ENCODE results near the gene ASB16. TPM values are rescaled to one million over a fixed set of nuclear protein-coding genes. Genes with fewer than 3 reads are reported as not detected.

ASB16 gene
- total and polyA plus RNA-seq, 10 of the 15 experiments (the other 5 are each of a cell fraction or from before 2014, with no cell fraction given) = 0.07 to 1.1 (median 0.44) TPM; not detected in 5

- H3K4me1 ChIP-seq (ENCODE audit: control insufficient read depth, insufficient read depth, low read length) = peaks cover 4% of the 10 kb centered on the region; the same call in 1 of the 2 replicates
- POLR2A ChIA-PET = no interaction called here
- intact Hi-C loops (cut with micrococcal nuclease; ENCODE audit: unreplicated experiment) = no loop called here
- no peak for TF ChIP-seq EGR1 (IDR thresholded peaks at IDR 0.05; ENCODE audit: borderline replicate concordance in 1 of 2, low read depth in 2 of 2, low read length in 2 of 2)
- no peak for TF ChIP-seq ZNF622 (IDR thresholded peaks at IDR 0.05)
- ATAC-seq = no peak
- WGBS (ENCODE audit: insufficient coverage, insufficient replicate concordance, low lambda C conversion rate, missing lambda C conversion rate) = 82% methylated on average over 7 of the region's 7 CpGs
- no peak overlapping the region for H3K4me2 ChIP-seq (ENCODE audit: control insufficient read depth, insufficient read depth)
- no peak overlapping the region for H2AFZ ChIP-seq (ENCODE audit: control insufficient read depth, low read depth, low read length)
- SMC1A ChIA-PET (ENCODE audit: uncharacterized antibody, unreplicated experiment) = no interaction called here
- H3K4me3 ChIP-seq = no peak overlapping the region
- DNase-seq (ENCODE audit: low read depth, low spot score) = no peak
- no peaks in the 10 kb centered on the region for H3K36me3 ChIP-seq (ENCODE audit: control insufficient read depth in 2 of 2, insufficient read depth in 2 of 2, low read length in 1 of 2)
- H4K20me1 ChIP-seq (ENCODE audit: control insufficient read depth, insufficient read depth) = no peaks in the 10 kb centered on the region
- RAD21 ChIA-PET (ENCODE audit: unreplicated experiment) = no interaction called here
- H3K9ac ChIP-seq (ENCODE audit: control insufficient read depth, insufficient read depth, low read length) = no peak overlapping the region
- in situ Hi-C loops (cut with MboI) = loop anchor here (25.0 kb wide), 1 partner anchor 289 kb away; the partner anchor contains the start of gene GPATCH8
- H3K79me2 ChIP-seq (ENCODE audit: control insufficient read depth, insufficient read depth, low read length) = peaks cover 34% of the 10 kb centered on the region
- H3K27me3 ChIP-seq (replicated peaks in 1 of 2; ENCODE audit: control insufficient read depth in 2 of 2, insufficient read depth in 2 of 2, low read length in 1 of 2) = no peaks in the 10 kb centered on the region
- FAIRE-seq = no peak
- no TSS peak for BruUV-seq (replicated peaks)
- no peak overlapping the region for H3K27ac ChIP-seq (ENCODE audit: control insufficient read depth, insufficient read depth)
- no peaks in the 10 kb centered on the region for H3K9me3 ChIP-seq (replicated peaks; ENCODE audit: control insufficient read depth, insufficient read depth, low read length)
- CTCF ChIA-PET = no interaction called here
Measured at GRCh38 chr17:44223541-44224071, 53.1 kb downstream of the ASB16 start.

Small RNAs within 50 kb of the gene (microRNA-seq; reads per million reads assigned to microRNA genes)
- 0.94 reads per million for gene MIR6782

Small RNAs within 50 kb of the gene (small RNA-seq; reads per million reads assigned to genes)
- gene MIR6782 = not detected
- gene RNU6-131P = not detected

Other genes with a start within 250 kb of the ASB16 start
Only the 7 nearest of the 17 such genes appear.
- gene G6PC3, start 100.0 kb upstream of the ASB16 start, total RNA-seq (2014; rRNA removed) = 35.8 and 36.8 TPM in 2 replicates
- gene G6PC3, start 100.0 kb upstream of the ASB16 start, total RNA-seq (2014; rRNA removed; fragmentation: Illumina TruSeq; extraction: Trizol) = 19.8 and 20.8 TPM in 2 replicates
- 49.9 and 51.8 TPM in 2 replicates for gene G6PC3, start 100.0 kb upstream of the ASB16 start, total RNA-seq (2021)
- 13.3 and 24.5 TPM in 2 replicates for gene G6PC3, start 100.0 kb upstream of the ASB16 start, polyA plus RNA-seq (2011; rRNA removed)
- 20.7 and 49.2 TPM in 2 replicates for gene G6PC3, start 100.0 kb upstream of the ASB16 start, polyA plus RNA-seq (2014; fragmentation: Illumina TruSeq; extraction: Trizol)
- gene G6PC3, start 100.0 kb upstream of the ASB16 start, polyA plus RNA-seq (2014; fragmentation: Nextera tagmentation; extraction: Ambion mirVana) = 10 to 100 TPM; 13.0 to 18.2 TPM
- gene G6PC3, start 100.0 kb upstream of the ASB16 start, polyA plus RNA-seq (2014; rRNA removed) = 69.1 and 71.7 TPM in 2 replicates
- 10 to 100 TPM; 81.6 to 93.7 TPM for gene G6PC3, start 100.0 kb upstream of the ASB16 start, polyA plus RNA-seq (2016; fragmentation: Nextera tagmentation; extraction: Ambion mirVana)
- 47.1 and 58.0 TPM in 2 replicates for gene HDAC5, start 47.1 kb upstream of the ASB16 start, total RNA-seq (2014; rRNA removed)
- gene HDAC5, start 47.1 kb upstream of the ASB16 start, total RNA-seq (2014; rRNA removed; fragmentation: Illumina TruSeq; extraction: Trizol) = 17.7 and 19.7 TPM in 2 replicates
- gene HDAC5, start 47.1 kb upstream of the ASB16 start, total RNA-seq (2021) = 45.1 and 49.4 TPM in 2 replicates
- 12.4 and 24.7 TPM in 2 replicates for gene HDAC5, start 47.1 kb upstream of the ASB16 start, polyA plus RNA-seq (2011; rRNA removed)
- 6.6 and 19.2 TPM in 2 replicates for gene HDAC5, start 47.1 kb upstream of the ASB16 start, polyA plus RNA-seq (2014; fragmentation: Illumina TruSeq; extraction: Trizol)
- 1 to 10 TPM; 1.1 to 2.0 TPM for gene HDAC5, start 47.1 kb upstream of the ASB16 start, polyA plus RNA-seq (2014; fragmentation: Nextera tagmentation; extraction: Ambion mirVana)
- 38.9 and 39.3 TPM in 2 replicates for gene HDAC5, start 47.1 kb upstream of the ASB16 start, polyA plus RNA-seq (2014; rRNA removed)
- gene HDAC5, start 47.1 kb upstream of the ASB16 start, polyA plus RNA-seq (2016; fragmentation: Nextera tagmentation; extraction: Ambion mirVana) = 10 to 100 TPM; 30.0 to 34.8 TPM
- gene HROB, start 28.8 kb upstream of the ASB16 start, total RNA-seq (2014; rRNA removed) = 9.2 and 12.4 TPM in 2 replicates
- 6.4 and 7.0 TPM in 2 replicates for gene HROB, start 28.8 kb upstream of the ASB16 start, total RNA-seq (2014; rRNA removed; fragmentation: Illumina TruSeq; extraction: Trizol)
- gene HROB, start 28.8 kb upstream of the ASB16 start, total RNA-seq (2021) = 12.3 and 14.4 TPM in 2 replicates
- gene HROB, start 28.8 kb upstream of the ASB16 start, polyA plus RNA-seq (2011; rRNA removed) = 5.9 and 9.9 TPM in 2 replicates
- 9.4 and 9.9 TPM in 2 replicates for gene HROB, start 28.8 kb upstream of the ASB16 start, polyA plus RNA-seq (2014; fragmentation: Illumina TruSeq; extraction: Trizol)
- 1 to 10 TPM; 4.0 to 4.7 TPM for gene HROB, start 28.8 kb upstream of the ASB16 start, polyA plus RNA-seq (2014; fragmentation: Nextera tagmentation; extraction: Ambion mirVana)
- gene HROB, start 28.8 kb upstream of the ASB16 start, polyA plus RNA-seq (2014; rRNA removed) = 10.0 and 10.1 TPM in 2 replicates
- gene HROB, start 28.8 kb upstream of the ASB16 start, polyA plus RNA-seq (2016; fragmentation: Nextera tagmentation; extraction: Ambion mirVana) = 10 to 100 TPM; 17.6 to 20.4 TPM
- 23.8 and 24.0 TPM in 2 replicates for gene TMUB2, start 16.3 kb downstream of the ASB16 start, total RNA-seq (2014; rRNA removed)
- 10.3 and 10.6 TPM in 2 replicates for gene TMUB2, start 16.3 kb downstream of the ASB16 start, total RNA-seq (2014; rRNA removed; fragmentation: Illumina TruSeq; extraction: Trizol)
- 18.5 and 20.1 TPM in 2 replicates for gene TMUB2, start 16.3 kb downstream of the ASB16 start, total RNA-seq (2021)
- gene TMUB2, start 16.3 kb downstream of the ASB16 start, polyA plus RNA-seq (2011; rRNA removed) = 16.1 and 20.8 TPM in 2 replicates
- 10.0 and 19.2 TPM in 2 replicates for gene TMUB2, start 16.3 kb downstream of the ASB16 start, polyA plus RNA-seq (2014; fragmentation: Illumina TruSeq; extraction: Trizol)
- gene TMUB2, start 16.3 kb downstream of the ASB16 start, polyA plus RNA-seq (2014; fragmentation: Nextera tagmentation; extraction: Ambion mirVana) = 1 to 10 TPM; 4.3 to 5.9 TPM
- gene TMUB2, start 16.3 kb downstream of the ASB16 start, polyA plus RNA-seq (2014; rRNA removed) = 29.6 and 34.0 TPM in 2 replicates
- gene TMUB2, start 16.3 kb downstream of the ASB16 start, polyA plus RNA-seq (2016; fragmentation: Nextera tagmentation; extraction: Ambion mirVana) = 10 to 100 TPM; 21.0 to 21.3 TPM
- 35.4 and 41.2 TPM in 2 replicates for gene ATXN7L3, start 29.2 kb downstream of the ASB16 start, total RNA-seq (2014; rRNA removed)
- 26.8 and 27.6 TPM in 2 replicates for gene ATXN7L3, start 29.2 kb downstream of the ASB16 start, total RNA-seq (2014; rRNA removed; fragmentation: Illumina TruSeq; extraction: Trizol)
- gene ATXN7L3, start 29.2 kb downstream of the ASB16 start, total RNA-seq (2021) = 75.5 and 78.7 TPM in 2 replicates
- 36.1 and 41.3 TPM in 2 replicates for gene ATXN7L3, start 29.2 kb downstream of the ASB16 start, polyA plus RNA-seq (2011; rRNA removed)
- 27.7 and 37.9 TPM in 2 replicates for gene ATXN7L3, start 29.2 kb downstream of the ASB16 start, polyA plus RNA-seq (2014; fragmentation: Illumina TruSeq; extraction: Trizol)
- gene ATXN7L3, start 29.2 kb downstream of the ASB16 start, polyA plus RNA-seq (2014; fragmentation: Nextera tagmentation; extraction: Ambion mirVana) = 1 to 10 TPM in 1 of 2 experiments, under 1 TPM in 1; 0.71 to 2.3 TPM
- 44.8 and 48.6 TPM in 2 replicates for gene ATXN7L3, start 29.2 kb downstream of the ASB16 start, polyA plus RNA-seq (2014; rRNA removed)
- 1 to 10 TPM; 6.8 to 8.8 TPM for gene ATXN7L3, start 29.2 kb downstream of the ASB16 start, polyA plus RNA-seq (2016; fragmentation: Nextera tagmentation; extraction: Ambion mirVana)
- gene UBTF, start 49.0 kb downstream of the ASB16 start, total RNA-seq (2014; rRNA removed) = 91.9 and 92.2 TPM in 2 replicates
- gene UBTF, start 49.0 kb downstream of the ASB16 start, total RNA-seq (2014; rRNA removed; fragmentation: Illumina TruSeq; extraction: Trizol) = 71.8 and 80.6 TPM in 2 replicates
- gene UBTF, start 49.0 kb downstream of the ASB16 start, total RNA-seq (2021) = 118 and 124 TPM in 2 replicates
- 28.5 and 32.9 TPM in 2 replicates for gene UBTF, start 49.0 kb downstream of the ASB16 start, polyA plus RNA-seq (2011; rRNA removed)
- 78.4 and 110 TPM in 2 replicates for gene UBTF, start 49.0 kb downstream of the ASB16 start, polyA plus RNA-seq (2014; fragmentation: Illumina TruSeq; extraction: Trizol)
- gene UBTF, start 49.0 kb downstream of the ASB16 start, polyA plus RNA-seq (2014; fragmentation: Nextera tagmentation; extraction: Ambion mirVana) = 1 to 10 TPM; 2.2 to 4.3 TPM
- 79.5 and 89.3 TPM in 2 replicates for gene UBTF, start 49.0 kb downstream of the ASB16 start, polyA plus RNA-seq (2014; rRNA removed)
- gene UBTF, start 49.0 kb downstream of the ASB16 start, polyA plus RNA-seq (2016; fragmentation: Nextera tagmentation; extraction: Ambion mirVana) = 10 to 100 TPM; 77.0 to 79.8 TPM
- not detected in 2 replicates for gene SLC4A1, start 97.4 kb downstream of the ASB16 start, total RNA-seq (2014; rRNA removed)
- gene SLC4A1, start 97.4 kb downstream of the ASB16 start, total RNA-seq (2014; rRNA removed; fragmentation: Illumina TruSeq; extraction: Trizol) = not detected in 2 replicates
- not detected in 2 replicates for gene SLC4A1, start 97.4 kb downstream of the ASB16 start, total RNA-seq (2021)
- not detected in 2 replicates for gene SLC4A1, start 97.4 kb downstream of the ASB16 start, polyA plus RNA-seq (2011; rRNA removed)
- gene SLC4A1, start 97.4 kb downstream of the ASB16 start, polyA plus RNA-seq (2014; fragmentation: Illumina TruSeq; extraction: Trizol) = not detected in 2 replicates
- gene SLC4A1, start 97.4 kb downstream of the ASB16 start, polyA plus RNA-seq (2014; fragmentation: Nextera tagmentation; extraction: Ambion mirVana) = not detected
- 0.03 and 0.04 TPM in 2 replicates for gene SLC4A1, start 97.4 kb downstream of the ASB16 start, polyA plus RNA-seq (2014; rRNA removed)
- not detected for gene SLC4A1, start 97.4 kb downstream of the ASB16 start, polyA plus RNA-seq (2016; fragmentation: Nextera tagmentation; extraction: Ambion mirVana)